Measurements from ENCODE around the gene VCP. TPM values are rescaled to one million over a fixed set of nuclear protein-coding genes. Genes with fewer than 3 reads are reported as not detected.
A peak's percentile ranks its signal among the peaks of the same experiment; 100 is the strongest.

The VCP gene
- total RNA-seq, 1 donor from 2014 or later = 296 TPM

DNA sequence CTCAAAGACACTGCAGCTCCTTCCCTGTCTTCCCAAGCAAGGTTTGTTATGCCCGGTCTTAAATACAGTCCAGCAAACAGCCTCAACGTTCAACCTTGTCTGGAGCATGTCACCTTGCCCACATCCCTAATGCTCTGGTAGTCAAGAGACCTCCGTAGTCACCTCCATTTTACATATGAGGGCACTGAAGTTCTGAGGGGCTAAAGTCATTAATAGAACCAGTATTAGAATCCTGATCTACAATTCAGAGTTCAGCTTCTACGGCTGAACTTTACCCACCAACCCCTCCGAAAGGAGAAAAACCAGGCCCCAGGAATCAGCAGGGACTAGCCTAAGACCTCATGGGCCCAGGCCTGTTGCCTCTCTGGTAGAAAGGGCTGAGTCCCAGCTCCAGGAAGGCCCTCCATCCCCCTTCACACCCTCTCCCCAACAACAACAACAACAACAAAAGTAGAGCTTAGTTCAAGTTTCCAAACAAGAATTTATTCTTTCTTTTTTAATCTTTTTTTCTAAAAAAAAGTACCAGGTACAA is 31.3 kb upstream of the VCP start:
- CTCF ChIA-PET = interaction anchor here (0.8 to 1.9 kb wide), 4 partner anchors 9 to 204 kb away, joined by 3 to 6 read pairs (median 3); partner anchors contain the start of gene VCP
- intact Hi-C loops (cut with micrococcal nuclease) = loop anchor here (1.0 to 2.0 kb wide), 6 partner anchors 8 to 629 kb away; partner anchors contain the start of genes CREB3, DNAJB5, TLN1 and VCP
- no peaks in the 10 kb centered on the region for H3K9me3 Mint-ChIP-seq
- ATAC-seq (ENCODE audit: low read depth) = no peak
- TF ChIP-seq CTCF (IDR thresholded peaks at IDR 0.05) = no peak
- H3K27me3 Mint-ChIP-seq = no peaks in the 10 kb centered on the region
- no peak for DNase-seq
- H3K27ac Mint-ChIP-seq = peak overlapping the region; percentile 97
- peaks cover 50% of the 10 kb centered on the region for H3K36me3 Mint-ChIP-seq (ENCODE audit: low read depth)
- POLR2A ChIA-PET = interaction anchor here (0.6 to 3.0 kb wide), 12 partner anchors 8 to 466 kb away, joined by 4 to 38 read pairs (median 6); partner anchors contain the start of genes ATOSB, DNAJB5, FANCG and VCP
- peaks cover 24% of the 10 kb centered on the region for H3K4me1 Mint-ChIP-seq
- peak overlapping the region; percentile 97 for H3K4me3 Mint-ChIP-seq

GRCh38 chr9:35102769-35103659 is 30.6 kb upstream of the VCP start, which contains the start of gene STOML2:
STOML2 (minus strand) TSS chr9:35103131; CDS start chr9:35103094, 37 bp downstream.
- ChIA-PET POLR2A (interaction anchor here (0.6 to 3.0 kb wide), 16 partner anchors 9 to 555 kb away, joined by 3 to 38 read pairs (median 5); partner anchors contain the start of genes ATOSB, CCDC107, DNAJB5 and FANCG), CTCF (interaction anchor here (0.8 to 1.9 kb wide), 4 partner anchors 8 to 203 kb away, joined by 3 to 6 read pairs (median 3); partner anchors contain the start of gene VCP)
- ATAC-seq (ENCODE audit: low read depth) (peak; percentile 97), DNase-seq (peak; percentile 82)
- Mint-ChIP-seq H3K9me3 (no peaks in the 10 kb centered on the region), H3K4me3 (peak within 1 kb of the TSS; percentile 97), H3K27ac (peak within 1 kb of the TSS; percentile 97), H3K4me1 (peaks cover 25% of the 10 kb centered on the region), H3K27me3 (no peaks in the 10 kb centered on the region), H3K36me3 (ENCODE audit: low read depth) (peaks cover 45% of the 10 kb centered on the region)
- no peak for TF ChIP-seq CTCF (IDR thresholded peaks at IDR 0.05)
- intact Hi-C loops (cut with micrococcal nuclease) = loop anchor here (1.0 to 2.0 kb wide), 6 partner anchors 8 to 629 kb away; partner anchors contain the start of genes CREB3, DNAJB5, TLN1 and VCP

- intact Hi-C loops (cut with micrococcal nuclease) = loop anchor here (2.0 kb wide), 1 partner anchor 114 kb away; the partner anchor contains the start of gene DNAJB5
- Mint-ChIP-seq H3K4me1 (peaks cover 25% of the 10 kb centered on the region), H3K36me3 (ENCODE audit: low read depth) (peaks cover 45% of the 10 kb centered on the region), H3K27ac (peak overlapping the region; percentile 97), H3K9me3 (no peaks in the 10 kb centered on the region), H3K4me3 (peak overlapping the region; percentile 97), H3K27me3 (no peaks in the 10 kb centered on the region)
- ChIA-PET CTCF (interaction anchor here (0.8 to 1.9 kb wide), 2 partner anchors 60 to 203 kb away, joined by 3 to 6 read pairs; no protein-coding TSS in a partner anchor), POLR2A (interaction anchor here (0.6 to 3.0 kb wide), 12 partner anchors 9 to 556 kb away, joined by 3 to 38 read pairs (median 5); partner anchors contain the start of genes ATOSB, CCDC107, FANCG and RMRP)
- DNase-seq (no peak), ATAC-seq (ENCODE audit: low read depth) (no peak)
- no peak for TF ChIP-seq CTCF (IDR thresholded peaks at IDR 0.05)
Measured at GRCh38 chr9:35102465-35102768, 30.0 kb upstream of the VCP start.

DNA sequence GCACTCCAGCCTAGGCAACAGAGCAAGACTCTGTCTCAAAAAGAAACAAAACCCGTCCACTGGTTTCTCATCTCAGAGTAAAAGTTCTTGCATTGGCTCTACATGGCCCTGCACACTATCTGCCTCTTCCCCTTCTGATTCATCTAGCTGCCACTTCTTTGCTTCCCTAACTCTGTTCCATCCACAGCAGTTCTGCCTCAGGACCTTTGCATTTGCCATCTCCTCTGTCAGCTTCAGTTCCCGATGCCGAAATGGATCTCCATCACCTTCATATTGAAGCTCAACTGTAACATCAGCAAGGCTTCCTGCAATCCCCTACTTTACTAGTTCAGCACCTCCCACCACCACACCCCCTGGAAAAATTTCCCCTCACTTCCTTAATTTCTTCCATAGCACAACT is 25.1 kb upstream of the VCP start:
- intact Hi-C loops (cut with micrococcal nuclease) = loop anchor here (5.0 kb wide), 2 partner anchors 35 to 395 kb away; no protein-coding TSS in a partner anchor
- no peak for ATAC-seq (ENCODE audit: low read depth)

More for the DNA sequence above, 25.1 kb upstream of the VCP start:
- ChIA-PET POLR2A (interaction anchor here (0.6 to 4.1 kb wide), 3 partner anchors 18 to 188 kb away, joined by 3 to 34 read pairs (median 30); partner anchors contain the start of genes FANCG and VCP), CTCF (interaction anchor here (1.1 to 6.4 kb wide), 4 partner anchors 13 to 198 kb away, joined by 4 to 45 read pairs (median 14); partner anchors contain the start of gene VCP)
- peaks cover 57% of the 10 kb centered on the region for H3K36me3 Mint-ChIP-seq (ENCODE audit: low read depth)
- no peaks in the 10 kb centered on the region for H3K27me3 Mint-ChIP-seq
- TF ChIP-seq CTCF (IDR thresholded peaks at IDR 0.05) = no peak
- no peak for DNase-seq
- H3K4me1 Mint-ChIP-seq = peaks cover 40% of the 10 kb centered on the region
- peak overlapping the region; percentile 39 for H3K4me3 Mint-ChIP-seq
- peak overlapping the region; percentile 13 for H3K27ac Mint-ChIP-seq
- no peaks in the 10 kb centered on the region for H3K9me3 Mint-ChIP-seq
